ENCODE measurements around the gene IL17RB. TPM values are rescaled to one million over a fixed set of nuclear protein-coding genes. Genes with fewer than 3 reads are reported as not detected.

The IL17RB gene
- total and polyA plus RNA-seq, 2 donors (not counting 1 experiment from before 2014, with no cell fraction given): 0.07 to 0.32 TPM

GRCh38 chr3:53817211-53817610, 29.2 kb upstream of the IL17RB start:
- Histone ChIP-seq H3K4me3 (ENCODE audit: control extremely low read depth in 1 of 5, extremely low read depth in 1 of 5, insufficient read depth in 1 of 5, low read depth in 2 of 5, low read length in 4 of 5) (no peak overlapping the region), H3K36me3 (replicated peaks in 1 of 2; ENCODE audit: control extremely low read depth in 1 of 2, control insufficient read depth in 1 of 2, extremely low read depth in 1 of 2, insufficient read depth in 2 of 2, low read length in 1 of 2) (no peaks in the 10 kb centered on the region), H3K9ac (ENCODE audit: low read length) (no peak overlapping the region), H3K27ac (ENCODE audit: low read length in 2 of 2) (no peak overlapping the region), H3K4me2 (replicated peaks; ENCODE audit: low read depth, low read length, poor library complexity, severe bottlenecking) (no peak overlapping the region), H3K9me3 (ENCODE audit: control extremely low read depth in 1 of 3, control insufficient read depth in 2 of 3, insufficient read depth in 1 of 3, low read length in 2 of 3) (no peaks in the 10 kb centered on the region), H3K79me2 (ENCODE audit: control insufficient read depth, insufficient read depth, low read length) (no peaks in the 10 kb centered on the region), H2AFZ (ENCODE audit: insufficient read depth, low read depth, low read length, poor library complexity, severe bottlenecking) (no peak overlapping the region), H3K4me1 (ENCODE audit: control insufficient read depth in 2 of 2, insufficient read depth in 2 of 2, low read length in 2 of 2) (no peaks in the 10 kb centered on the region), H3K27me3 (replicated peaks in 1 of 4; ENCODE audit: control extremely low read depth in 1 of 4, control insufficient read depth in 3 of 4, insufficient read depth in 4 of 4, low read length in 3 of 4) (peaks cover 0 to 4% (median 1%) of the 10 kb centered on the region in 4 experiments), H4K20me1 (ENCODE audit: control insufficient read depth, insufficient read depth, low read length, poor library complexity, severe bottlenecking) (no peaks in the 10 kb centered on the region)
- no peaks in the 10 kb centered on the region for H3K9me3 Mint-ChIP-seq (ENCODE audit: insufficient read depth)
- 80% methylated on average over 5 of the region's 6 CpGs for WGBS (ENCODE audit: insufficient coverage)
- H3K27me3 Mint-ChIP-seq: no peaks in the 10 kb centered on the region
- ATAC-seq (ENCODE audit: low read depth) (no peak), DNase-seq (no peak)
- ChIA-PET POLR2A (no interaction called here), CTCF (no interaction called here)
- intact Hi-C loops (cut with micrococcal nuclease): no loop called here
- H3K27ac Mint-ChIP-seq: no peak overlapping the region
- no peaks in the 10 kb centered on the region for H3K4me1 Mint-ChIP-seq
- TF ChIP-seq CTCF (IDR thresholded peaks at IDR 0.05) (no peak), EZH2 (IDR thresholded peaks at IDR 0.05; ENCODE audit: borderline replicate concordance, insufficient read depth, low read depth, low read length, poor library complexity, severe bottlenecking) (no peak)
- no peak overlapping the region for H3K4me3 Mint-ChIP-seq

- WGBS (ENCODE audit: insufficient coverage): 71% methylated on average over 17 of the region's 17 CpGs
- no peak overlapping the region for H3K4me3 Mint-ChIP-seq
- POLR2A ChIA-PET: no interaction called here
These were observed 28.6 kb upstream of the IL17RB start for GRCh38 chr3:53817809-53818208.

More at GRCh38 chr3:53817809-53818208, 28.6 kb upstream of the IL17RB start:
- Histone ChIP-seq H3K4me1 (ENCODE audit: control insufficient read depth in 2 of 2, insufficient read depth in 2 of 2, low read length in 2 of 2) (no peaks in the 10 kb centered on the region), H2AFZ (ENCODE audit: insufficient read depth, low read depth, low read length, poor library complexity, severe bottlenecking) (no peak overlapping the region), H4K20me1 (ENCODE audit: control insufficient read depth, insufficient read depth, low read length, poor library complexity, severe bottlenecking) (no peaks in the 10 kb centered on the region), H3K27me3 (replicated peaks in 1 of 4; ENCODE audit: control extremely low read depth in 1 of 4, control insufficient read depth in 3 of 4, insufficient read depth in 4 of 4, low read length in 3 of 4) (peaks cover 0 to 4% (median 1%) of the 10 kb centered on the region in 4 experiments), H3K79me2 (ENCODE audit: control insufficient read depth, insufficient read depth, low read length) (no peaks in the 10 kb centered on the region), H3K9ac (ENCODE audit: low read length) (no peak overlapping the region), H3K4me3 (ENCODE audit: control extremely low read depth in 1 of 5, extremely low read depth in 1 of 5, insufficient read depth in 1 of 5, low read depth in 2 of 5, low read length in 4 of 5) (no peak overlapping the region), H3K4me2 (replicated peaks; ENCODE audit: low read depth, low read length, poor library complexity, severe bottlenecking) (no peak overlapping the region), H3K36me3 (replicated peaks in 1 of 2; ENCODE audit: control extremely low read depth in 1 of 2, control insufficient read depth in 1 of 2, extremely low read depth in 1 of 2, insufficient read depth in 2 of 2, low read length in 1 of 2) (no peaks in the 10 kb centered on the region), H3K27ac (ENCODE audit: low read length in 2 of 2) (no peak overlapping the region), H3K9me3 (ENCODE audit: control extremely low read depth in 1 of 3, control insufficient read depth in 2 of 3, insufficient read depth in 1 of 3, low read length in 2 of 3) (no peaks in the 10 kb centered on the region)
- Mint-ChIP-seq H3K4me1 (no peaks in the 10 kb centered on the region), H3K9me3 (ENCODE audit: insufficient read depth) (no peaks in the 10 kb centered on the region), H3K27ac (no peak overlapping the region), H3K27me3 (no peaks in the 10 kb centered on the region)
- ATAC-seq (ENCODE audit: low read depth): no peak
- CTCF ChIA-PET: no interaction called here
- DNase-seq: no peak
- TF ChIP-seq CTCF (IDR thresholded peaks at IDR 0.05) (no peak), EZH2 (IDR thresholded peaks at IDR 0.05; ENCODE audit: borderline replicate concordance, insufficient read depth, low read depth, low read length, poor library complexity, severe bottlenecking) (no peak)
- intact Hi-C loops (cut with micrococcal nuclease): no loop called here

Data from B cell (primary cell).